ENCODE results near the gene STON2.

DNA sequence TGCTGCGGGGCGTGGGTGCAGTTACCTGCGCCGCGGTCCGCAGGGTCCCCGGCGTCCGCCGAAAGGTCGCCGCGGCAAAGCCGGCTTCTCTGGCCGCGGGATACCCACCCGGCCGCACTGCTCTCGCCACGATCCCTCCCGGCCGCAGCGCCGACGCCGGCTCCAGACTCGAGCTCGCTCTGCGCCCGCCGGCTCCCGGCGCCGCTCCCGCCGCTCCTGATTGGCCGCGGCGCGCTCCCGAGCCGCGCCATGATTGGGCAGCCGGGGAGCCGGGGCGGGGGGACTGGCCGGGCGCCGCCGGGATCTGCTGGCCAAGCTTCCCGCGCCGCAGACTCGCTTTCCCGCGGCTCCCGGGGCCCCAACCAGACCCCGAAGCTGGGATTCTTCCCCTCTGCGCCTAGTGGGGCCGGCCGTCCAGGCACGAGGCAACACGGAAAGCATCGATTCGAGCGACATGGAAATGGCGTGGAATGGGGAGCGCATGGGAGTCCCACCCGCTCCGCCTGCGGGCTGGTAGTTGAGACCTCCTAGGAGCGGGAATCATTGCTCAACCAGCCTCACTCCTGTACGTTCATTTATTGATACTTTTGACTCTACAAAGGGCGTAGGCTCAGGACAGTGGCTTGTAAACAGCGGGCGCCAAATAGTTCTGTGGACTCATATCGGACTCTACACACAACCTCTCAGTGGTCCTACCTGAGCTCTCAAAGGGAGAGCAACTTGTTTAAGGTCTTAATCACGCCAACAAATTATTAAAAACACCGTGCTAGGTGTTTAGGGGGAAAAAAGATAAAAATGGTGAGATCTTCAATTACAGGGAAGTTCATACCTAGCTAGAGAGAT is 36.4 kb upstream of the STON2 start:
- TF ChIP-seq, protein P1, sequence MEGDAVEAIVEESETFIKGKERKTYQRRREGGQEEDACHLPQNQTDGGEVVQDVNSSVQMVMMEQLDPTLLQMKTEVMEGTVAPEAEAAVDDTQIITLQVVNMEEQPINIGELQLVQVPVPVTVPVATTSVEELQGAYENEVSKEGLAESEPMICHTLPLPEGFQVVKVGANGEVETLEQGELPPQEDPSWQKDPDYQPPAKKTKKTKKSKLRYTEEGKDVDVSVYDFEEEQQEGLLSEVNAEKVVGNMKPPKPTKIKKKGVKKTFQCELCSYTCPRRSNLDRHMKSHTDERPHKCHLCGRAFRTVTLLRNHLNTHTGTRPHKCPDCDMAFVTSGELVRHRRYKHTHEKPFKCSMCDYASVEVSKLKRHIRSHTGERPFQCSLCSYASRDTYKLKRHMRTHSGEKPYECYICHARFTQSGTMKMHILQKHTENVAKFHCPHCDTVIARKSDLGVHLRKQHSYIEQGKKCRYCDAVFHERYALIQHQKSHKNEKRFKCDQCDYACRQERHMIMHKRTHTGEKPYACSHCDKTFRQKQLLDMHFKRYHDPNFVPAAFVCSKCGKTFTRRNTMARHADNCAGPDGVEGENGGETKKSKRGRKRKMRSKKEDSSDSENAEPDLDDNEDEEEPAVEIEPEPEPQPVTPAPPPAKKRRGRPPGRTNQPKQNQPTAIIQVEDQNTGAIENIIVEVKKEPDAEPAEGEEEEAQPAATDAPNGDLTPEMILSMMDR (IDR thresholded peaks at IDR 0.05), result no peak
- no peak for TF ChIP-seq POLR2A (IDR thresholded peaks at IDR 0.05)

Data from uterus (tissue), 2 donors.